Left ventricle myocardium superior (tissue), 1 donor: ENCODE measurements around the gene LDLRAD4. TPM values are rescaled to one million over a fixed set of nuclear protein-coding genes. Genes with fewer than 3 reads are reported as not detected.

Experiments
- ATAC-seq: fragments of 200-7000 bp; cut with Tn5 transposase; one replicate; pipeline ENCODE4 v1.9.1; 2020; ENCODE audit warnings: mild to moderate bottlenecking, moderate library complexity
- DNase-seq: peaks from one replicate; pipeline ENCODE4 v3.0.0-alpha.2; 2020
- intact Hi-C: fragments of 100-400 bp; cut with micrococcal nuclease; formaldehyde crosslinking; loops from one replicate; pipeline ENCODE4 v1.11.0; 2022
- total RNA-seq: library from RNA; stranded (reverse); fragmentation: NEBNext Ultra II Directional; extraction: Animal tissue kit (Norgen Biotek cat#: 25700); gene quantifications from one replicate; pipeline ENCODE4 v1.2.1, GENCODE V29; 2021
- donor health status: DM: no; HTN: yes; CAD: no; lungs with severe emphysema.

The LDLRAD4 gene
- total RNA-seq, 1 donor from 2014 or later = 26.0 TPM

- ATAC-seq = peak; percentile 3
- intact Hi-C loops = loop anchor here (10.0 kb wide), 1 partner anchor 58 kb away; no protein-coding TSS in a partner anchor
- no peak for DNase-seq
Observed at GRCh38 chr18:13612196-13612997, 393.8 kb downstream of the LDLRAD4 start.

- ATAC-seq = no peak
- intact Hi-C loops = loop anchor here (10.0 kb wide), 1 partner anchor 58 kb away; no protein-coding TSS in a partner anchor
- no peak for DNase-seq
Observed at GRCh38 chr18:13613099-13613498, 394.5 kb downstream of the LDLRAD4 start.

- no peak for DNase-seq
- intact Hi-C loops = loop anchor here (10.0 kb wide), 1 partner anchor 59 kb away; no protein-coding TSS in a partner anchor
Observed at GRCh38 chr18:13613591-13614501, 395.3 kb downstream of the LDLRAD4 start.

DNA sequence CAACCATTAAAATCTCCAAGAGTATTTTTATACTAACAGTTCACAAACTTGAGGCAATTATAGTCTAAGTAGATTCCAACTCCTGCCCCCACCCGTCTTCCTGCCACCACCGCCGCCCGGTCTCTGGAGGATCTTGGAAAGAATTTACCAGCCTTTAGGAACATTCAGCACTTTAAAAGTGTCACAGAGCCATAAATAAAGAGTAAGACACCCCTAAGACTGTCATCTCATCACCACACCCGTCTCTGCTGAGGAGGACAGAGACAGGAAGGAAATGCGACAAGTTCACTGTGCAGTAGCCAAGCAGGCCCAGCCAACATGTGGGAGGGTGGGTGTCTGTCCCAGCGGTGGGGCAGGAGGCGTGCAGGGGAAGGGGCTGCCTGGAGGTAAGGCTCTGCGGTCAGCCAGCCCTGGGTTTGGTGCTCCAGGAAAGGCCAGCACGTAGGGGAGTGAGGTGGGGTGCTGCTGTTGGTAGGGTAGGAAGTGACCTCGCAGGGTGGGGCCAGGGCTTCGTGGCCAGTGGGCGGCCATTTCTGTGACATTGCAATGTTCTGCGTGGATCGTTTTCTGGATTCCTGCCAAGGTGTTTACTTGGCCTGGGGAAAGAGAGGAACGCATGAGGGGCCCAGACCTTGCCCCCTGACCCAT lies 396.2 kb downstream of the LDLRAD4 start:
- ATAC-seq = peak; percentile 22

More at GRCh38 chr18:13613591-13614501, 395.3 kb downstream of the LDLRAD4 start:
- ATAC-seq = no peak

DNA sequence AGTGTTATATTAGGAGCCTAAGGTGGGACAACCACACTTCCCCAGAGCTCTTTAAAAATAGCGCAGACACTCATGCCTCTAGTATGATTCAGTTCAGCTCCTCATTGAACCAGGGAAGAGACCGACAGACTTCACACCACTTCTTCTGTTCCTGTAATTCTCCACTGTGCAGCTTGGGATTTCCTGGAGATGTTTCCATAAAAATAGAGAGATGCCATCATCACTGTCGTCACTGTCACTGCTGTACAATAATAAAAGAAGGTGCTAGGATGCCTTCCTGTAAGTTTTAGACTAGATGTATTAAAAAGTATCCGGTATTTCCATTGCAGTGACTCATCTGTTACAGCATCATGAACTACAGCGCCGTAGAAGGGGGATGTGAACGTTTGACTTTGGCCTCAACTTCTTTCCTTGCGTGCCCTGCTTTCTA lies 396.9 kb downstream of the LDLRAD4 start:
- peak; percentile 63 for ATAC-seq
- intact Hi-C loops = loop anchor here (10.0 kb wide), 1 partner anchor 61 kb away; no protein-coding TSS in a partner anchor
- DNase-seq = no peak

More for the DNA sequence above, 396.2 kb downstream of the LDLRAD4 start:
- intact Hi-C loops = loop anchor here (10.0 kb wide), 1 partner anchor 60 kb away; no protein-coding TSS in a partner anchor
- peak; percentile 52 for DNase-seq

- intact Hi-C loops = loop anchor here (10.0 kb wide), 1 partner anchor 61 kb away; no protein-coding TSS in a partner anchor
- no peak for ATAC-seq
- DNase-seq = no peak
Observed at GRCh38 chr18:13616041-13616440, 397.5 kb downstream of the LDLRAD4 start.

DNA sequence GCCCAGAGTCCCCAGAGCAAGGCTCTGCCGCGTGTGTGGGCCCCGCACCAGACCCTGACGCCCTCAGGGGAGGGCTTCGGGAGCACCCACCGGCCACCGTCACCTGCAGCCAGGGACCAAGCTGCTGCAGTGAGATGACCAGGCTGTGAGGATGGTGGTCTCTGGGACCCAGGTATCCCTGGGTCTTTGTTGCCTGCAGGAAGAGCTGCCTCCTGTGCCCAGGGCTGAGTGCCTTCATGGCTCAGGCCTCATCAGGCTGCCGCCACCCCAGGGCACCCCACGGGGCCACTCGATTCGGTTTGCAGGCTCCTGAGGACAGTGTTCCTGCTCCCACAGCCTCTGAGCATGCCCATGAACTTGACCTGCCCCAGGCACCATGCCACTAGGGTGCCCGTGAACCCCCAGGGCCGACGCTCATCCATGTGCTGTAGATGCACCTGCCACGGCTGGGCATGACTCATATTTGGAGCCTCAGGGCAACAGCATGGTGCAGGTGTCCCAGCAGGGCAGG lies 398.0 kb downstream of the LDLRAD4 start:
- no peak for ATAC-seq
- DNase-seq = no peak
- intact Hi-C loops = loop anchor here (10.0 kb wide), 1 partner anchor 62 kb away; no protein-coding TSS in a partner anchor

DNA sequence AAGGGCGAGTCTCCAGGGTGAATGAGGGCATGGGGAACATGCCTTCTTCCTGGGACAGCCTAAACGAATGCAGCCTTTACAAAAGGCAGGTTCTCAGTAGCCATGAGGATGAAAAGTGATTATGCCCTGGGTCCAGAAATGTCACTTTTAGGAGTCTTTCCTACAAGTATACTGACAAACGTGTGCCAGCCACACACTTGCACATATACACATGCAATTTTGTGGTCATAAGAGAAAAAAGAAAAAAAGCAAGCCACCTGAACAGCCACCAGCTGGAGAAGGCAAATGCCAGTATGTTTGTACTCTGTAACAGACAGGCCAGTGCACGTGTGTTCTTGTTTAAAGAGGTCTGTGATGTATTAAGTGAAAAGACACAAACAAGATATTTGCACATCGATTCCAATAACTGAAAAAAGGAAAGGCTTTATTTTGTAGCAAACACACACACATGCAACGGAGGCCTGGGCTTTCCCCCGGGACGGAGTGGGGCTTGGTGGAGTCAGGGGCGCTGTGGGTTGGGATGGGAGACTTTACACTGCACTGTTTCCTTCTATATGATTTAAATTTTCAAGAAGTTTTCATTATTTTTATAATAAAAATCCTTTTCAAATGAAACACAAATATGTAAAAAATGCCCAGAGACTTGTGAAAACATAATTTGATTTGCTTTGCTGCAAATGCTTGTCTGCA lies 399.4 kb downstream of the LDLRAD4 start:
- intact Hi-C loops = loop anchor here (10.0 kb wide), 1 partner anchor 63 kb away; no protein-coding TSS in a partner anchor
- no peak for DNase-seq
- ATAC-seq = no peak

DNA sequence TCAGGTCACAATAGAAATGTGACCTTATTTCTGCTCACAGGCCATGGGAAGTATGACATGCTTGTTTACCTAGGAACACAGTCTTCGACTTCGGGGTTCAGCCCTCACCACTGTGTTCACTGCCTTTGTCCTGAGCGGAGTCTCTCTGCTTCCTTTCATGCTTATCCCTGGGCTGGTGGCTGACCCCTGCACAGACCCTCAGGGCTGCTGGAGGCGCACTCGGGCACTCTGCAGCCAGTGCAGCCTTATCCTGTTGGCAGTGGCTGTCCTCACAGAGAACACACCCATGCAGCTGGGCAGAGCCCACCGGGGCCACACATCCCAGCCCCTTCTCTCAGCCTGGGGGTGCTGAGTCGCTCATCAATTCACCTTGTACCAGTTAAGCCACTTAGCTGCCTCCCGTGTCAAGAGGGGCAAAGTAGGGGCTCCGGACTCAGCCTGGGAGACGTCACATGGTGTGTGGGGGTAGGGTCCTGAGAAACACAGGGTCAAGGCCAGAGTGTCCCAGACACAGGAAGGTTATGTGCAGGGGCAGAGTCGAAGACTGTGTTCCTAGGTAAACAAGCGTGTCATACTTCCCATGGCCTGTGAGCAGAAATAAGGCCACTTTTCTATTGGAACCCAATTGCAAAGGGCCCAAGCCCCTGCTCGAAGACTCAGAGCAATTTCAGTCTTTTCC lies 400.3 kb downstream of the LDLRAD4 start:
- no peak for ATAC-seq
- no peak for DNase-seq
- intact Hi-C loops = loop anchor here (10.0 kb wide), 1 partner anchor 64 kb away; no protein-coding TSS in a partner anchor

DNA sequence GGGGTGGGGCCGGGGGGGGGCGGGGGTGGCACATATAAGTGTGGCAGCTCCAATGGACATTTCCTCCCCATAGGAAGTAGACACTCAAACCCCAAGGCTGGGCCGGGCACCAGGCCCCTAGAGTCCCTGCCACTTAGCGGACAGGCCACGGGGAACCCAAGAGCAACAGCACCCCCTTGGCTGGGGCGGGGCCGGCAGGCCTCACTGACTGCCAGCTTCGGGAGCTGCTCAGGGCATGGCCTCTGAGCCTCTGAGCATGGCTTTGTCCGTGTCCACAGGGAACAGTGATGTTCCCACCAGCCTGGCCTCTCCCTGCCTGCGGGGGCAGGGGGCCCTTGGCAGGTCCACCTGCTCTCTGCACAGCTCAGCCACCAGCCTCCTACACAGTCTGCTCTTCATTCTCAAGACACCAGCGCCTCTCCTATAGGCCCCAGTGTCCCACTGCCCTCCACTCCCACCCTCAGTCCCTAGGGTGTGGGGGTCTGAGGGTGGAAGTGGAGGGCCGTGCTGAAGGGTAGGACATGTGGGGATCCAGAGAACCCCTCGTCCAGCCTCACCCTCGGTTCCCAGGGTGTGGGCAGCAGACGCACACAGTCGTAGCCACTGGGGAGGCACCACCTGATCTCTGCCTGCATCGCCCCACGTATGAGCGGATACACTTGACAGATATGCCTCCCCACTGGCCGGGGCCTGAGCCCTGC lies 401.1 kb downstream of the LDLRAD4 start:
- DNase-seq (no peak), ATAC-seq (no peak)
- intact Hi-C loops = loop anchor here (10.0 kb wide), 1 partner anchor 65 kb away; no protein-coding TSS in a partner anchor

DNA sequence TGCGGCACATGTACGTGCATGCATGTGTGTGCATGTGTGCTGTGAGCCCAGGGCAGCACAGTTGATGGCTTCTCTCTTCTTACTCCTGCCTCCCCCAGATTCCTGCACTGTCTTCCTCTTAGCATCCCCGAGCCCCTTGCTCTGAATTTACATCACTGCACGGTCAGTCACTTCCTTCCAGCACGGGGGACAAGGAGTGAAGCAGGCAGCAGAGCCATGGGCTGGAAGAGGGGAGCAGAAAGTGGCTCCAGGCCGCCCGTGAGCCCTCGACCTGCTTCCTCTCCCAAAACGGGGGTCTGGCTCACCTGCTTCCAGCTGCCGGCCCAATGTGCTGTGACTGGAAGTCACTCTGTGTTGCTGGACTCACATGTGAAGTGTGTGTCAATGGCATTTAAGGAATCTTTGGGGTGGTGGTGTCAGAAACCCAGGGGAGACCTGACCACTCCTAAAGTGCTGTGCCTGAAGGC lies 401.7 kb downstream of the LDLRAD4 start:
- no peak for ATAC-seq
- intact Hi-C loops = no loop called here
- no peak for DNase-seq

- intact Hi-C loops = no loop called here
- no peak for ATAC-seq
- DNase-seq = no peak
Observed at GRCh38 chr18:13620818-13621445, 402.4 kb downstream of the LDLRAD4 start.

GRCh38 chr18:13621446-13621849 lies 402.9 kb downstream of the LDLRAD4 start:
- intact Hi-C loops = no loop called here
- ATAC-seq = no peak
- no peak for DNase-seq

GRCh38 chr18:13621886-13622619 lies 403.5 kb downstream of the LDLRAD4 start:
- no peak for DNase-seq
- ATAC-seq = no peak
- intact Hi-C loops = no loop called here

DNA sequence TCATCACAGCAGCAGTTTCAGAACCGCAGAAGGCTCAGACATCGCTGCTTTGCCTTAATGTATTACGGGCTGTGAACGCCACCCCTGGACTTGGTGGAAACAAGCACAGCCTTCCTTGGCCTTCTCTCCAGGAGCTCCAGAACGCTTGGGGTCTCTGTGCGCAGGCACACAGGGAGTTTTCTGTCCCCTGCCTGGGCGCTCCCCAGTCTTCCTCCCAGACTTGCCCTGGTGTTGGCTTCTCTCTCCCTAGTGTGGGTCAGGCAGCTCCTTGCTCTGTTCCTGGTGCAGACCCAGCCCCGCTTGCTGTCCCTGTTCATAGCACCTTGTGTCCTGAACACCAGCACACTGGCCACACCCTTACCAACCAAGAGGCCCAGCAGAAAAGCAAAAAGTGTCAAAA lies 404.2 kb downstream of the LDLRAD4 start:
- ATAC-seq = no peak
- DNase-seq = no peak
- intact Hi-C loops = no loop called here

GRCh38 chr18:13623348-13623747 lies 404.8 kb downstream of the LDLRAD4 start:
- no peak for DNase-seq
- intact Hi-C loops = no loop called here

More at GRCh38 chr18:13623348-13623747, 404.8 kb downstream of the LDLRAD4 start:
- no peak for ATAC-seq
